A204.1 (cell line): ENCODE measurements around the gene ELOVL6.
"Not testable (repeated sequence)": the region's sequence is repeated elsewhere in the genome, so short reads cannot be mapped to it uniquely, and the experiment has no call there.

ENCODE experiments used
- FAIRE-seq: peaks from 2 replicates; lab custom pipeline; 2012; peaks lifted over from hg19 to GRCh38; lab: Jason Lieb, UNC

Gene ELOVL6, protein sequence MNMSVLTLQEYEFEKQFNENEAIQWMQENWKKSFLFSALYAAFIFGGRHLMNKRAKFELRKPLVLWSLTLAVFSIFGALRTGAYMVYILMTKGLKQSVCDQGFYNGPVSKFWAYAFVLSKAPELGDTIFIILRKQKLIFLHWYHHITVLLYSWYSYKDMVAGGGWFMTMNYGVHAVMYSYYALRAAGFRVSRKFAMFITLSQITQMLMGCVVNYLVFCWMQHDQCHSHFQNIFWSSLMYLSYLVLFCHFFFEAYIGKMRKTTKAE

DNA sequence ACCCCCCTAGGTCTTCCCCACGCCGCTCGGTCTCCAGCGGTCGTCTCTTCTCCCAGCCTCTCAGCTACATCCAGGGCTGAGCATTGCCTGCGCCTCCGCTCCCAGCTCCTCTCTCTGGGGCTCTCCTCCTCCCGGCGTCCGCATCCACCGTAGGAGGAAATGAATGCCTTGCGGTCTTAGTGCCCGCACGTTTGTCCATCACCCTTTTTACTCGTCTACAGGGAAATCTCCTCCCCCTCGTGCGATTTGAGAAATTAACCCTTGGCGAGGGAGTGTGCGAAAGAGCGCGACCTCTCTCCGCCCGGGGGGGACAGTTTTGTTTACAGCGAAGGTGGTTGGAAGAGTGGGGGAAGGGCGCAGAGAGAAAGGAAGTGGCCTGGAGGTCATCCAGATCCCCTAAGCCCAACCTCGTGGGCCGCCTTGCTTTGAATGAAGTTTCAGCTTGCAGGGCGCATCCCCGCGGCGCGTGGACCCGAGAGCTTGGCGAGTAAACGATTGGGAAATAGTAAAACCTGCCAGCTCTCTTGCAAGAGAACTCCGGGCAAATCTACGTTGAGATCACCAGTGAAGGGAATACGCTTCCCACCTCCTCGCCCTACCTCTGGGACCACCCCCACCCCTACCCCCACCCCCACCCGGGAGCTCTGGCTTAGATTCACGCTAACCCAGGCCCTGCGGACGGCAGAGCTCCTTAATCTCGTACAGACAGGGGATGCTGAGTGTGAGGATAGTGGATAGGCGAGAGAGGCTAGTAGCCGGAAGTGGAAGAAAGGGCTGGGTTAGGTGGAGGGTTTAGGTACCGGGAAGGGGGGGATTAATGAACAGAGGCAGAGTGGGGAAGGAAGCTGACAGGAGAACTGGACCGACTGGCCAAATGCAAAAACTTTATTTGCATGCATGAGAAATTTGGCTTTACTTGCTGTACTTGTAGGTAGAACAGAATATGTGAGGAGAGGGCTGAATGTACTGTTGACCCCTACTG lies at the start of gene ELOVL6:
Gene ELOVL6 (minus strand): TSS at position 181 of the 982 bp plus-strand sequence. CDS start 280 bp downstream, outside the sequence.
- no peak for FAIRE-seq

DNA sequence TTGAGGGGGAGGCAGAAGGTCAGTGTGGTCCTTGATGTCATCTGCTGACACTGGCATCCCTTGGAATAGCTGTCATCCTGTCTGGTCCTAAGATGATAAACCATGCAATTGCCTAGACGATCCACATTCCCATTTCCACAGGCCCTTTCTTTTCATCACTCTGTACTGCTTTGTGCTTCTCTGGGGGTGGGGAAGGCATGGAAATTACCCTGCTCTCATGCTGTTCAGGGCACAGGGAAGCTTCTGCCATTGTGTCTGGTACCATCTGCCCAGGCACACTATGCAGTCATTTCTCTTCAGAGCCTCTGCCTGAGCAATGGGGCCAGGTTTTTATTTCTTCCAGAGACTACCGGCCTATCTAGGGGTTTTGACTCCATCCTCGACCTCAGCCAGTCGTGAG lies 49.7 kb upstream of the ELOVL6 start:
- no peak for FAIRE-seq

GRCh38 chr4:110247591-110247990 lies 49.2 kb upstream of the ELOVL6 start:
- no peak for FAIRE-seq

DNA sequence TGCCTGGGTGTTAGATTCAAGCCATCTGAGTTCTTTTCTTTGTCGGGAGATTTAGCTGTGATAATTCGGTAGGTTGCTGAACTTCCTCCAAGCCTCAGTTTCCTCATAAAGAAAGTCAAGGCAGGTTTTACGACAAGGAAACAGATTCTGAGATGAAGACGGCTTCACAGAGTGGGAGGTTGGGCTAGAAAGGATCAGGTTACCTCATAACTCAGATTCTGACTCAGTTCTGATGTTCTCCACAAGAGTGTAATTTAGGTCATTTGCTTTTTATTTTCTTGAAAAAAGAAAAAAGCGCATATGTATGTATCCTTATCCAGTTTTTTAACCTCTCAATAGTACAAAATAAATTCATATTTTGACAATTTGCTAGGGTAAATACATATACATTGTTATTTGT lies 47.2 kb upstream of the ELOVL6 start:
- FAIRE-seq = no peak

GRCh38 chr4:110236324-110236723 lies 37.9 kb upstream of the ELOVL6 start:
- FAIRE-seq = no peak

DNA sequence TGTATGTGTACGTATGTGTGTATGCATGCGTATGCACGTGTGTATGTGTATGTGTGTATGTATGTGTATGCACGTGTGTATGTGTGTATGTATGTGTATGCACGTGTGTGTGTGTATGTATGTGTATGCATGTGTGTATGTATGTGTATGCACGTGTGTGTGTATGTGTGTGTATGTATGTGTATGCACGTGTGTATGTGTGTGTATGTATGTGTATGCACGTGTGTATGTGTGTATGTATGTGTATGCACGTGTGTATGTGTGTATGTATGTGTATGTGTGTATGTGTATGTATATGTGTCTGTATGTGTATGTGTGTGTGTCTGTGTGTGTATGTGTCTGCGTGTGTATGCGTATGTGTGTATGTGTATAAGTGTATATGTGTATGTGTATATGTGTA lies 35.2 kb upstream of the ELOVL6 start:
- FAIRE-seq = not testable (repeated sequence)

DNA sequence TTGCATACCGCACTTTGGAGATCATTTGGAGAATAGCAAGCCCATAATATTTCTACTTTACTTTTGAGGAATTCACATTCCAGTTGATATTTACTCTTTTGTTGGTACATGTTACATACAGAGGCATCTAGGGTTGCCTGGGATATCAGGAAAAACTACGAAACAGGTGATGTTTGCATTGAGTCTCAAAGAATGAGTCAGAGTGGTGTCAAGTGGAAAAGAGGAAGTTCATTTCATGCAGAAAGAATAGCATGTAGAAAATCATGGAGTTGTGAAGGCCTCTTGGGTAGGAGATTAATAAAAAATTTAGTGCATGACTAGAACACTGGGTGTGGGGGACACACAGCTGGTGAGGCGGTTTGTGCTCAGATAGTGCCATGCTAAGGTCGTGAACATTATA lies 33.5 kb upstream of the ELOVL6 start:
- no peak for FAIRE-seq

- no peak for FAIRE-seq
Observed at GRCh38 chr4:110229266-110229665, 30.9 kb upstream of the ELOVL6 start.

GRCh38 chr4:110224812-110225211 lies 26.4 kb upstream of the ELOVL6 start:
- no peak for FAIRE-seq

DNA sequence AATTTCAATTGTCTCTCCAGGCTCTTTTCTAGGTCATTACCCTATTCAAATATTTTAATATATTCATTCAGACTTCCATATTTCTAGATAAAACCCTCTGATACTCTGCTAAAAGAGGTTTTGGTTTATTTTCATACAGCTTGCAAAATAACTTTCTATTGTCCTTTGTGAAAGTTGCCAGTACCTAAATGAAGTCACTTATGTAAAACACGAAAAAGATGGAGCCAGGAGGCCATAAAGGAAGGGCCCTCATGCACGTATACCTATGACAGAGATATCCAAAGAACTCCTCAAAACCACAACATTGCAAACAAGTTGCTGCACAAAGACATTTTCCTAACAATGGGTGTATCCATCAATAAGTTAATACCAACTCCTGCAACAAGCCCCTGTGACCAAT lies 25.7 kb upstream of the ELOVL6 start:
- FAIRE-seq = no peak

GRCh38 chr4:110218935-110219334 lies 20.5 kb upstream of the ELOVL6 start:
- FAIRE-seq = not testable (repeated sequence)

GRCh38 chr4:110217181-110217580 lies 18.8 kb upstream of the ELOVL6 start:
- not testable (repeated sequence) for FAIRE-seq

DNA sequence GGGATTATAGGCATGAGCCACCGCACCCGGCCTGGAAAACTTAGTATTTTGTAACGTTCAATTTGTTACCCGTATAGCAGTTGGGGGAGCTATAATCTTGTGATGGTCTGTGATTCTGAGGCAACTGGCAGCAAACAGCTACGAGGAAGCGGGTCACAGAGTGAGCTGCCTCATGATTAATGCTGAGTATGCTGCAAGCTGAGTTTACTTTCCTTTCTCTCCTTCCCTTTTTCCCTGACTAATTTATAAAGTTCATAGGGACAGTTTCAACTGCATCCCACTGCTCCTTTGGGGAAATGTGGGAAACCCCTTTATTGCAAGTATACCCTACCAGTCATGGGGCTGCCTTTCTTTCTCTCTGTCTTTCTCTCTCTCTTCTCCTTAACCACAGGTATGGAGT lies 17.7 kb upstream of the ELOVL6 start:
- FAIRE-seq = no peak

GRCh38 chr4:110211770-110212061 lies 13.3 kb upstream of the ELOVL6 start:
- FAIRE-seq = no peak

GRCh38 chr4:110211007-110211769 lies 12.8 kb upstream of the ELOVL6 start:
- peak; percentile 92 for FAIRE-seq

GRCh38 chr4:110208419-110208818 lies 10.0 kb upstream of the ELOVL6 start:
- FAIRE-seq = no peak

DNA sequence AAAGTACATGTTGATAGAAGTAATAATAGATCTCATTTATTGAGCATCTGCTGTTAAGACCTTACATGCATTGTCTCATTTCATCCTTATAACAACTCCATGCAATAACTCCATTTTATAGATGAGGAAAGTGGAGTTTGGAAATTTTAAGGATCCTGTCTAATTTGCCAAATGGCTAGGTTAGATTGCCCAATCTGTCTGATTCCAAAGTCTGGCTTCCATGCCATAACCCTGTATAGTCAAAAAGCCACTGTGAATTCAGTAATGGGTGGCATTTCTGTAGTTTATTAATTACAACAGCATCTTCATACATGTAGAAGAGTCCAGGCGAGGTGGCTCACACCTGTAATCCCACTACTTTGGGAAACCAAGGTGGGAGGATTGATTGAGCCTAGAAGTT lies 8.8 kb upstream of the ELOVL6 start:
- no peak for FAIRE-seq

DNA sequence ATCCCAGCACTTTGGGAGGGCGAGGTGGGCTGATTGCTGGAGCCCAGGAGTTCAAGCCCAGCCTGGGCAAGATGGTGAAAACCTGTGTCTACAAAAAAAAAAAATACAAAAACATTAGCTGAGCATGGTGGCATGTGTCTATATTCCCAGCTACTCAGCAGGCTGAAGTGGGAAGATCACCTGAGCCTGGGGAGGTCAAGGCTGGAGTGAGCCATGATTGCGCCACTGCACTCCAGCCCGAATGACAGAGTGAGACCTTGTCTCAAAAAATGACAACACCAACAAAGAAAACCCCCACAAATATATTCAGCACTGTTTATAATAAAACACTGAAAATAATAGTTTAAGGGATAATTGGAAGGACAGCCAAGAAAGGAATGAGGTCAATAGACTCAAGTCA lies 3.6 kb upstream of the ELOVL6 start:
- FAIRE-seq = no peak

DNA sequence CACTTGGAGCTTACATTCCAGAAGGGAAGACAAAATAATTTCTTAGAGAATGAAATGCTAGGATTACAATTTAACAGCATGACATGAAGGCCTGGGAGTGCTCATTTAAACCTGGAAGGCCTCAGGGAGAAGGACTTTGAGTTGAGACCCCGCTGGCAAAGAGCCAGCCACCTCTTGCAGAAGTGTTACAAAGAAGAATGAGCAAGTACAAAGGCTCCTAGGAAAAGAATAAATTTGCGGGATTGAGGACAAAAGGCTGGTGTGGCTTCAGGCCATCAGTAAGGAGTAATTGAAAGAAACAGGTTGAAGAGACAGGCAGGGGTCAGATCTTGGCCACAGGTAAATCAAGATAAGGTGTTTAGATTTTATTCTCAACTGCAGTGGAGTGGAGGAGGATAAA lies 3.1 kb upstream of the ELOVL6 start:
- FAIRE-seq = no peak

DNA sequence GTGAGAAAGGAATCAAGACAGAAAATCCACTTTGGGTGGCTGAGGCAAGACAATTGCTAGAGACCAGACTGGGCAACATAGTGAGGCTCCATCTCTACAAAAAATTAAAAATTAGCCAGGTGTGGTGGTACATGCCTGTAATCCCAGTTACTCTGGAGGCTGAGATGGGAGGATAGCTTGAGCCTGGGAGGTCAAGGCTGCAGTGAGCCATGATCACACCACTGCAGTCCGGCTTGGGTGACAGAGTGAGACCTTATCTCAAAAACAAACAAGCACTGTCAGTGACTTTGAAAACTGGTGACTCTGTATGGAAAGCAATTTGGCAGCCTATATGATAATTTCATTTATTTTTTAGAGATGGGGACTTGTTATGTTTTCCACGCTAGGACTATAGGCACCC lies 2.3 kb upstream of the ELOVL6 start:
- no peak for FAIRE-seq

DNA sequence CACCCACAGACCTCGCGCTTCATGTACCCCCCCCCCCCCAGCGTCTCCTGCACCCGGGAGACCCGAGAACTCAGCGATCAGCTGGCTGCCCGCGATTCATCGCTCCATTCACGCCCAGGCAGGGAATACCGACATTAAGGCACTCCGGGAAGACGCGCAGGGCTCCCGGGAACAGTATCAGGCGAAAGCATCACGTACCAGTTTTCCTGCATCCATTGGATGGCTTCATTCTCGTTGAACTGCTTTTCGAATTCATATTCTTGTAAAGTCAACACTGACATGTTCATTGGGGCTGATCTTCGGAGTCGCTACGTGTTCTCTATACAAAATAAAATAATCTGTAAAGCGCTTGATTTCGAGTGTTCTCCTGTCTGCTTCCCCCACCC lies 373 bp downstream of the ELOVL6 start:
- no peak for FAIRE-seq

GRCh38 chr4:110197529-110198042 lies 829 bp downstream of the ELOVL6 start:
- FAIRE-seq = no peak
